ENCODE data around the gene ZSCAN20. TPM values are rescaled to one million over a fixed set of nuclear protein-coding genes. Genes with fewer than 3 reads are reported as not detected.
A peak's percentile ranks its signal among the peaks of the same experiment; 100 is the strongest.

ZSCAN20 gene
- total RNA-seq, 1 donor from 2014 or later: 5.7 TPM

GRCh38 chr1:33512226-33513011, 40.0 kb downstream of the ZSCAN20 start:
- no peak overlapping the region for H3K27ac ChIP-seq (replicated peaks)
- TF ChIP-seq CTCF (IDR thresholded peaks at IDR 0.05; ENCODE audit: borderline replicate concordance): no peak
- H3K4me1 ChIP-seq: peaks cover 13% of the 10 kb centered on the region
- no peak for DNase-seq
- H3K4me3 ChIP-seq: no peak overlapping the region
- no peaks in the 10 kb centered on the region for H3K9me3 ChIP-seq (replicated peaks)
- no peaks in the 10 kb centered on the region for H3K27me3 ChIP-seq (ENCODE audit: low read depth)
- no peaks in the 10 kb centered on the region for H3K36me3 ChIP-seq
- intact Hi-C loops (cut with micrococcal nuclease): no loop called here

DNA sequence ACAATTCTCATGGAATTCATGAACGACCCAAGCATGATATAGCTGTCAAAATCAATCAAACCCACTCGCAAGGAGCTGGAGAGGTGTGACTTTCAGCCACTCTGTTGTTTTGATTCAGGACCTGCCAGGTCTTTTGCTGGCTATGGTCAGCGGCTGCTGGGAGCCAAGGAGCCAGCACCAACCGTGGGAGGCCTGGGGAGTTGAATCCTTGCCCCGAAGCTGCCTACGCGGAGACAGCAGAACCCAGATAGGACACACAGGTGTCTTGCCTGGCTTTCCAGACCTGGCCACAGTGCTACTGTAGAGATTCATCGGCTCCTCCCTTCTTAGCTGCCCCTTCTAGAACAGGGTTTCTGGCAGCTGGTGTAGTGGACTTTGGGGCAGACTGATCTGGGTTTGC, 42.7 kb downstream of the ZSCAN20 start:
- Histone ChIP-seq H3K4me1 (peaks cover 13% of the 10 kb centered on the region), H3K9me3 (replicated peaks) (no peaks in the 10 kb centered on the region), H3K27ac (replicated peaks) (peak overlapping the region; percentile 47), H3K27me3 (ENCODE audit: low read depth) (no peaks in the 10 kb centered on the region), H3K4me3 (no peak overlapping the region), H3K36me3 (no peaks in the 10 kb centered on the region)
- intact Hi-C loops (cut with micrococcal nuclease): no loop called here
- no peak for DNase-seq
- no peak for TF ChIP-seq CTCF (IDR thresholded peaks at IDR 0.05; ENCODE audit: borderline replicate concordance)

GRCh38 chr1:33515607-33516006, 43.2 kb downstream of the ZSCAN20 start:
- Histone ChIP-seq H3K36me3 (no peaks in the 10 kb centered on the region), H3K4me3 (no peak overlapping the region), H3K9me3 (replicated peaks) (no peaks in the 10 kb centered on the region), H3K4me1 (peaks cover 13% of the 10 kb centered on the region), H3K27me3 (ENCODE audit: low read depth) (no peaks in the 10 kb centered on the region), H3K27ac (replicated peaks) (peak overlapping the region; percentile 47)
- intact Hi-C loops (cut with micrococcal nuclease): no loop called here
- DNase-seq: peak; percentile 53
- TF ChIP-seq CTCF (IDR thresholded peaks at IDR 0.05; ENCODE audit: borderline replicate concordance): no peak

- Histone ChIP-seq H3K4me1 (peaks cover 13% of the 10 kb centered on the region), H3K4me3 (no peak overlapping the region), H3K27me3 (ENCODE audit: low read depth) (no peaks in the 10 kb centered on the region), H3K36me3 (no peaks in the 10 kb centered on the region), H3K9me3 (replicated peaks) (no peaks in the 10 kb centered on the region), H3K27ac (replicated peaks) (no peak overlapping the region)
- DNase-seq: no peak
- intact Hi-C loops (cut with micrococcal nuclease): no loop called here
- no peak for TF ChIP-seq CTCF (IDR thresholded peaks at IDR 0.05; ENCODE audit: borderline replicate concordance)
Measured at GRCh38 chr1:33516428-33516827, 44.0 kb downstream of the ZSCAN20 start.

GRCh38 chr1:33516891-33517567, 44.6 kb downstream of the ZSCAN20 start:
- Histone ChIP-seq H3K36me3 (no peaks in the 10 kb centered on the region), H3K4me3 (no peak overlapping the region), H3K27me3 (ENCODE audit: low read depth) (no peaks in the 10 kb centered on the region), H3K4me1 (peaks cover 13% of the 10 kb centered on the region), H3K27ac (replicated peaks) (no peak overlapping the region), H3K9me3 (replicated peaks) (no peaks in the 10 kb centered on the region)
- intact Hi-C loops (cut with micrococcal nuclease): no loop called here
- no peak for TF ChIP-seq CTCF (IDR thresholded peaks at IDR 0.05; ENCODE audit: borderline replicate concordance)
- DNase-seq: no peak

All from left ventricle myocardium inferior (tissue), 1 donor.